AG09309 (cell line): Measurements from ENCODE around the gene MYF5.
"Not testable (repeated sequence)": the region's sequence is repeated elsewhere in the genome, so short reads cannot be mapped to it uniquely, and the experiment has no call there.

ENCODE experiments used
- DNase-seq: peaks from one replicate; pipeline ENCODE4 v3.0.0-alpha.2; 2010; ENCODE audit warnings: low read depth
- H3K4me3 ChIP-seq: 2 replicates; pipeline ENCODE4 v1.5.1; 2011; ENCODE audit warnings: mild to moderate bottlenecking, low read depth, low read length, moderate library complexity; ENCODE audit not compliant: control insufficient read depth
- TF ChIP-seq, protein P1 (sequence below): IDR thresholded peaks from 2 replicates; pipeline ENCODE4 v1.5.1; 2011; ENCODE audit warnings: mild to moderate bottlenecking, low read depth, low read length, inconsistent platforms; ENCODE audit not compliant: insufficient read depth, control insufficient read depth; ENCODE audit errors: missing control alignments

MYF5 gene

DNA sequence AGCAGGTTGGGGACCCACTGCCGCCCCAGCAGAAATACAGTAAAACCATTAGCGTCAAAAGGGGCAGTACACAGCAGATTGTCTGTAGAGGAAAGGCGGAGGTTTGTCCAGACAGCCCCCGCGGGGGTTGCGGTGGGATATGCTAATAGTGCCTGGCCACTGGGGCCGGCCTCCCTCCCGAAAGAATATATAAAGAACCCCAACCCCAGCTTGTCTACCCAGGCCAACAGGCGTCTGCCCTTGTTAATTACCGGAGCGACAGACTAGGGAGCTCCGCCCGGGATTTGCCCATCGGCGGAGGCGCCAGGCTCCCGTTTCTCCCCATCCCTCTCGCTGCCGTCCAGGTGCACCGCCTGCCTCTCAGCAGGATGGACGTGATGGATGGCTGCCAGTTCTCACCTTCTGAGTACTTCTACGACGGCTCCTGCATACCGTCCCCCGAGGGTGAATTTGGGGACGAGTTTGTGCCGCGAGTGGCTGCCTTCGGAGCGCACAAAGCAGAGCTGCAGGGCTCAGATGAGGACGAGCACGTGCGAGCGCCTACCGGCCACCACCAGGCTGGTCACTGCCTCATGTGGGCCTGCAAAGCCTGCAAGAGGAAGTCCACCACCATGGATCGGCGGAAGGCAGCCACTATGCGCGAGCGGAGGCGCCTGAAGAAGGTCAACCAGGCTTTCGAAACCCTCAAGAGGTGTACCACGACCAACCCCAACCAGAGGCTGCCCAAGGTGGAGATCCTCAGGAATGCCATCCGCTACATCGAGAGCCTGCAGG lies at the start of gene MYF5:
TSS of gene MYF5 (plus strand) at position 217 of the 774 bp plus-strand sequence. CDS start at position 369, 152 bp downstream.
- no peak within 1 kb of the TSS for H3K4me3 ChIP-seq
- TF ChIP-seq, protein P1, sequence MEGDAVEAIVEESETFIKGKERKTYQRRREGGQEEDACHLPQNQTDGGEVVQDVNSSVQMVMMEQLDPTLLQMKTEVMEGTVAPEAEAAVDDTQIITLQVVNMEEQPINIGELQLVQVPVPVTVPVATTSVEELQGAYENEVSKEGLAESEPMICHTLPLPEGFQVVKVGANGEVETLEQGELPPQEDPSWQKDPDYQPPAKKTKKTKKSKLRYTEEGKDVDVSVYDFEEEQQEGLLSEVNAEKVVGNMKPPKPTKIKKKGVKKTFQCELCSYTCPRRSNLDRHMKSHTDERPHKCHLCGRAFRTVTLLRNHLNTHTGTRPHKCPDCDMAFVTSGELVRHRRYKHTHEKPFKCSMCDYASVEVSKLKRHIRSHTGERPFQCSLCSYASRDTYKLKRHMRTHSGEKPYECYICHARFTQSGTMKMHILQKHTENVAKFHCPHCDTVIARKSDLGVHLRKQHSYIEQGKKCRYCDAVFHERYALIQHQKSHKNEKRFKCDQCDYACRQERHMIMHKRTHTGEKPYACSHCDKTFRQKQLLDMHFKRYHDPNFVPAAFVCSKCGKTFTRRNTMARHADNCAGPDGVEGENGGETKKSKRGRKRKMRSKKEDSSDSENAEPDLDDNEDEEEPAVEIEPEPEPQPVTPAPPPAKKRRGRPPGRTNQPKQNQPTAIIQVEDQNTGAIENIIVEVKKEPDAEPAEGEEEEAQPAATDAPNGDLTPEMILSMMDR: no peak
- DNase-seq: no peak

- DNase-seq: no peak
- H3K4me3 ChIP-seq: no peak overlapping the region
- TF ChIP-seq, protein P1: no peak
Observed at GRCh38 chr12:80670214-80670613, 46.5 kb upstream of the MYF5 start.

DNA sequence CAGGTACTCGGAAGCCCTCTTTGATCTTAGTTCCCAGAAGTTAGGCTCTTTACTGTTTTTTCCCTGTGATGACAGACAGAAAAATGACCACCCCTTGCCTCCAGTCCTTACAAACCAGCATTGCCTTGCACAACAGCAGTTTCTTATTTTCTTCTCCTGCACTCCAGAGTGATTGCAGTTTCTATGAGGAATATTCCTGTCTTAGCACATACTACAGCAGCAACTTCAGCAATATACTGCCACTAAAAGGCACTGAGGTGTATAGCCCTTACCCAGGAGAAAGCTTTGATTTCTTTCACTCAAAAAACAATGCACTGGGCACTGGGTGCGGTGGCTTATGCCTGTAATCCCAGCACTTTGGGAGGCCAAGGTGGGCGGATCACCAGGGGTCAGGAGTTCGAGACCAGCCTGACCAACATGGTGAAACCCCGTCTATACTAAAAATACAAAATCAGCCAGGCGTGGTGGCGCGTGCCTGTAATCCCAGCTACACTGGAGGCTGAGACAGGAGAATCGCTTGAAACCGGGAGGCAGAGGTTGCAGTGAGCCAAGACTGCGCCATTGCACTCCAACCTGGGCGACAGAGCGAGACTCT lies 40.6 kb upstream of the MYF5 start:
- peak; percentile 13 for DNase-seq
- not testable (repeated sequence) for H3K4me3 ChIP-seq

- DNase-seq: no peak
- H3K4me3 ChIP-seq: no peak overlapping the region
- TF ChIP-seq, protein P1: no peak
Observed at GRCh38 chr12:80676856-80677255, 39.9 kb upstream of the MYF5 start.

- TF ChIP-seq, protein P1: no peak
- no peak for DNase-seq
- no peak overlapping the region for H3K4me3 ChIP-seq
Observed at GRCh38 chr12:80677994-80678393, 38.7 kb upstream of the MYF5 start.

- H3K4me3 ChIP-seq: no peak overlapping the region
- DNase-seq: no peak
- TF ChIP-seq, protein P1: no peak
Observed at GRCh38 chr12:80679346-80680131, 37.2 kb upstream of the MYF5 start.

DNA sequence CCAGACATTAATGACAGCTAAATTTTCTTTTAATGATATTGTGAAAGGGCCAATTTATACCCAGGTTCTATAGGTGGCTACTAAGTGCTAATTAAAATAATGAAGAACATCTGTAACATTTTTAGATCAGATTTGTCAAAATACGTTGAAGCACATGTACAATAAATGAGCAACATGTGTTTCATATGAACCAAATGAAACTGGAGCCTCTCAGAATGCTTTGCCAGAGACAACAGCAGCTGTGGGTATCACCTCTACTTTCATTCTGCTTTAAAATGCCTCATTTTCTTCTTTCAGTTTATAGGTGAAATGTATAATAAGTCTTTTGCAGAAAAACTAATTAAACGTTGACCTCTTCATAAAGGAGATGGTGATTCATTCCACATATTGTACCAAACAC lies 35.4 kb upstream of the MYF5 start:
- TF ChIP-seq, protein P1: no peak
- no peak overlapping the region for H3K4me3 ChIP-seq
- DNase-seq: no peak
